WERI-Rb-1 (cell line): ENCODE data around the gene CHRNA10.

Source experiments
- DNase-seq: peaks from one replicate; pipeline ENCODE4 v3.0.0-alpha.2; 2020
- H3K27ac ChIP-seq: fragments of 250-450 bp; sonication (Bioruptor Pico); 2 replicates; pipeline ENCODE4 v1.5.1; 2020; ENCODE audit warnings: mild to moderate bottlenecking, moderate library complexity
- H3K27me3 ChIP-seq: fragments of 250-450 bp; sonication (Bioruptor Pico); 2 replicates; pipeline ENCODE4 v1.5.1; 2021; ENCODE audit warnings: mild to moderate bottlenecking, low read depth, moderate library complexity; ENCODE audit not compliant: insufficient read depth, severe bottlenecking
- H3K36me3 ChIP-seq: fragments of 250-450 bp; sonication (Bioruptor Pico); 2 replicates; pipeline ENCODE4 v1.5.1; 2020; ENCODE audit warnings: mild to moderate bottlenecking, moderate library complexity
- H3K4me3 ChIP-seq: 2 replicates; pipeline ENCODE4 v1.5.1; 2011; ENCODE audit warnings: low read depth, mild to moderate bottlenecking, control low read depth, low read length
- H3K9me3 ChIP-seq: fragments of 250-450 bp; sonication (Bioruptor Pico); 2 replicates; pipeline ENCODE4 v1.5.1; 2021; ENCODE audit warnings: mild to moderate bottlenecking, moderate library complexity; ENCODE audit not compliant: severe bottlenecking
- CTCF ChIP-seq: IDR thresholded peaks from 2 replicates; pipeline ENCODE4 v1.5.1; 2011; ENCODE audit warnings: low read depth, mild to moderate bottlenecking, control low read depth, inconsistent platforms, low read length

The CHRNA10 gene

DNA sequence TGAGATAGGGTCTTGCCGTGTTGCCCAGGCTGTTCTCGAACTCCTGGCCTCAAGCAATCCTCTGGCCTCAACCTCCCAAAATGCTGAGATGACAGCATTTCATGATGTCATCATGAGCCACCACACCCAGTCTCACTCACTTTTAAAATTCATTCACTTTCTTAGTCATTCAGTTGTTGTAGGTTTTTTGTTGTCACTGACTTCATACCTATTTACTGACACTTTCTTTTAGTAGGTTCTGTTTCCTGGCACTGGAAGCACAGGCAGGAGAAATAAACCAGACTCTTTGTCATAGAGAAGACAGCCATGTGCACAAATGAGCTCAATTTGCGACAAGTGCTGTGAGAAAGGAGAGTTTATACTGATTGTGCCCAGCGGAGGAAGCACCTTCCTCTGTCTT lies 39.9 kb downstream of the CHRNA10 start:
- DNase-seq: no peak
- no peak for TF ChIP-seq CTCF
- no peak overlapping the region for H3K4me3 ChIP-seq

GRCh38 chr11:3627291-3627690 lies 43.9 kb downstream of the CHRNA10 start:
- no peak for TF ChIP-seq CTCF
- H3K36me3 ChIP-seq: no peaks in the 10 kb centered on the region
- H3K27me3 ChIP-seq: no peaks in the 10 kb centered on the region
- DNase-seq: no peak
- H3K27ac ChIP-seq: no peak overlapping the region
- no peak overlapping the region for H3K4me3 ChIP-seq
- peaks cover 3% of the 10 kb centered on the region for H3K9me3 ChIP-seq

More for the DNA sequence above, 39.9 kb downstream of the CHRNA10 start:
- H3K27ac ChIP-seq: no peak overlapping the region
- no peaks in the 10 kb centered on the region for H3K36me3 ChIP-seq
- H3K27me3 ChIP-seq: no peaks in the 10 kb centered on the region
- no peaks in the 10 kb centered on the region for H3K9me3 ChIP-seq

- DNase-seq: no peak
- H3K27ac ChIP-seq: no peak overlapping the region
- TF ChIP-seq CTCF: no peak
Observed at GRCh38 chr11:3626250-3626960, 44.8 kb downstream of the CHRNA10 start.

GRCh38 chr11:3623767-3624458 lies 47.3 kb downstream of the CHRNA10 start:
- H3K27me3 ChIP-seq: no peaks in the 10 kb centered on the region
- H3K9me3 ChIP-seq: peaks cover 3% of the 10 kb centered on the region
- no peak overlapping the region for H3K27ac ChIP-seq
- H3K36me3 ChIP-seq: no peaks in the 10 kb centered on the region
- no peak overlapping the region for H3K4me3 ChIP-seq
- DNase-seq: no peak
- TF ChIP-seq CTCF: no peak

More at GRCh38 chr11:3626250-3626960, 44.8 kb downstream of the CHRNA10 start:
- H3K27me3 ChIP-seq: no peaks in the 10 kb centered on the region
- no peaks in the 10 kb centered on the region for H3K36me3 ChIP-seq
- H3K9me3 ChIP-seq: peaks cover 3% of the 10 kb centered on the region
- no peak overlapping the region for H3K4me3 ChIP-seq

DNA sequence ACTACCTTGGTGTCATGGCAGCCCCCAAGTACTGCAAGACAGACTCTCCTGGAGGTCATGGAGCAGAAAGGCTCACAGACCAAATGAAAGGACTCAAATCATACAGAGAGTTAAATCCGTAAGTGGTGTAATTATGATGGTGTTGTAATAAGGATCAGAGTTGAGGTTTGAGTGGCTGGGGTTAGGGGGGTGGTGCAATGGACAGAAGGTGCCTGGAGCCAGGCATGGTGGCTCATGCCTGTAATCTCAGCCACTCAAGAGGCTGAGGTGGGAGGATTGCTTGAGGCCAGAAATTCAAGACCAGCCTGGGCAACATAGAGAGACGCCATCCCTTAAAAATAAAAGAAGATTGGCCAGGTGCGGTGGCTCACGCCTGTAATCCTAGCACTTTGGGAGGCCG lies 48.1 kb downstream of the CHRNA10 start:
- no peaks in the 10 kb centered on the region for H3K36me3 ChIP-seq
- H3K9me3 ChIP-seq: peaks cover 3% of the 10 kb centered on the region
- no peak overlapping the region for H3K27ac ChIP-seq
- no peak for TF ChIP-seq CTCF
- no peaks in the 10 kb centered on the region for H3K27me3 ChIP-seq
- no peak overlapping the region for H3K4me3 ChIP-seq
- DNase-seq: no peak
